Breast epithelium (tissue), 4 donors: ENCODE measurements around the gene RB1. TPM values are rescaled to one million over a fixed set of nuclear protein-coding genes. Genes with fewer than 3 reads are reported as not detected.
"Not testable (repeated sequence)": the region's sequence is repeated elsewhere in the genome, so short reads cannot be mapped to it uniquely, and the experiment has no call there.

Experiments
- DNase-seq, 2 donors: peaks; one replicate each; pipeline ENCODE4 v3.0.0-alpha.2; 2019; ENCODE audit warnings: low spot score in 2 of 2
- H3K27ac ChIP-seq, 2 donors: fragments of 200-600 bp; sonication (generic) in 1 of 2; one replicate each; pipeline ENCODE4 v1.5.1; 2016 to 2019; ENCODE audit warnings: mild to moderate bottlenecking in 1 of 2
- H3K27me3 ChIP-seq, 2 donors: fragments of 200-600 bp; sonication (generic) in 1 of 2; one replicate each; pipeline versions ENCODE4 v1.5.1 to v1.6.0; 2017 to 2019; ENCODE audit warnings: control low read depth in 1 of 2, mild to moderate bottlenecking in 1 of 2
- H3K36me3 ChIP-seq: fragments of 200-600 bp; one replicate; pipeline ENCODE4 v1.5.1; 2019
- H3K4me1 ChIP-seq, 2 donors: fragments of 200-600 bp; sonication (generic); one replicate each; pipeline ENCODE4 v1.5.1; 2016 to 2019; ENCODE audit warnings: control low read depth in 1 of 2
- H3K4me3 ChIP-seq, 3 donors: fragments of 200-600 bp; sonication (generic); 1 replicate in 2 of 3; 2 replicates in 1 of 3; pipeline ENCODE4 v1.5.1; 2016 to 2019; ENCODE audit warnings: mild to moderate bottlenecking in 3 of 3, moderate library complexity in 2 of 3
- H3K9me3 ChIP-seq, 2 donors: fragments of 200-600 bp; sonication (generic) in 1 of 2; one replicate each; pipeline ENCODE4 v1.5.1; 2016 to 2019; ENCODE audit warnings: control low read depth in 1 of 2
- CTCF ChIP-seq, 3 donors: fragments of 450-650 bp; IDR thresholded peaks; one replicate each; pipeline ENCODE4 v1.5.1; 2016 to 2017; ENCODE audit warnings: antibody characterized with exemption in 3 of 3, mild to moderate bottlenecking in 3 of 3, moderate library complexity in 3 of 3
- POLR2A ChIP-seq: fragments of 450-650 bp; IDR thresholded peaks from one replicate; pipeline ENCODE4 v1.6.1; 2016; ENCODE audit warnings: antibody characterized with exemption, mild to moderate bottlenecking, moderate library complexity
- POLR2AphosphoS5 ChIP-seq, 3 donors: sonication (generic); formaldehyde crosslinking; IDR thresholded peaks; one replicate each; pipeline ENCODE4 v1.6.1; 2017; ENCODE audit warnings: antibody characterized with exemption in 3 of 3
- intact Hi-C: fragments of 100-400 bp; cut with DNase I; formaldehyde crosslinking; loops from one replicate; pipeline ENCODE4 v1.15.1; 2023; ENCODE audit warnings: low total_unique reads
- total RNA-seq, 3 donors: library from RNA; depleted of rRNA; stranded (reverse); fragments of >200 nt; gene quantifications; one replicate each; pipeline ENCODE4 v1.1.0, GENCODE V29; 2016

The RB1 gene
- total RNA-seq, 3 donors from 2014 or later = 24.0 to 45.2 (median 43.6) TPM

- Histone ChIP-seq H3K9me3 (no peaks in the 10 kb centered on the region), H3K36me3 (no peaks in the 10 kb centered on the region), H3K4me3 (no peak overlapping the region), H3K27me3 (no peaks in the 10 kb centered on the region), H3K27ac (no peak overlapping the region), H3K4me1 (no peaks in the 10 kb centered on the region)
- intact Hi-C loops = no loop called here
- TF ChIP-seq POLR2AphosphoS5 (IDR thresholded peaks at IDR 0.05) = no peak
- no peak for TF ChIP-seq CTCF (IDR thresholded peaks at IDR 0.05)
- TF ChIP-seq POLR2A = no peak
- no peak for DNase-seq
Observed at GRCh38 chr13:48415516-48415915, 112.0 kb downstream of the RB1 start.

- H3K4me1 ChIP-seq, H3K27ac ChIP-seq, intact Hi-C loops, H3K27me3 ChIP-seq, H3K36me3 ChIP-seq, H3K4me3 ChIP-seq, DNase-seq, H3K9me3 ChIP-seq: not testable (repeated sequence)
Observed at GRCh38 chr13:48422003-48422402, 118.5 kb downstream of the RB1 start.

- H3K27me3 ChIP-seq = no peaks in the 10 kb centered on the region
- no peak for DNase-seq
- no peaks in the 10 kb centered on the region for H3K36me3 ChIP-seq
- no peak overlapping the region for H3K4me3 ChIP-seq
- no peaks in the 10 kb centered on the region for H3K4me1 ChIP-seq
- H3K27ac ChIP-seq = no peak overlapping the region
- intact Hi-C loops = no loop called here
- TF ChIP-seq POLR2AphosphoS5 (IDR thresholded peaks at IDR 0.05) (no peak), CTCF (IDR thresholded peaks at IDR 0.05) (no peak), POLR2A (no peak)
- H3K9me3 ChIP-seq = no peaks in the 10 kb centered on the region
Observed at GRCh38 chr13:48424212-48424611, 120.7 kb downstream of the RB1 start.

- Histone ChIP-seq H3K9me3 (no peaks in the 10 kb centered on the region), H3K27ac (no peak overlapping the region), H3K4me1 (no peaks in the 10 kb centered on the region), H3K36me3 (no peaks in the 10 kb centered on the region), H3K27me3 (no peaks in the 10 kb centered on the region), H3K4me3 (no peak overlapping the region)
- TF ChIP-seq CTCF (IDR thresholded peaks at IDR 0.05) (no peak), POLR2A (no peak), POLR2AphosphoS5 (IDR thresholded peaks at IDR 0.05) (no peak)
- intact Hi-C loops = no loop called here
- no peak for DNase-seq
Observed at GRCh38 chr13:48426052-48426451, 122.5 kb downstream of the RB1 start.

- intact Hi-C loops, H3K27ac ChIP-seq, H3K27me3 ChIP-seq, H3K36me3 ChIP-seq, H3K9me3 ChIP-seq, H3K4me3 ChIP-seq, H3K4me1 ChIP-seq, DNase-seq: not testable (repeated sequence)
Observed at GRCh38 chr13:48426755-48427298, 123.3 kb downstream of the RB1 start.

GRCh38 chr13:48429036-48429435 is 125.5 kb downstream of the RB1 start:
- Histone ChIP-seq H3K4me3 (no peak overlapping the region), H3K27me3 (no peaks in the 10 kb centered on the region), H3K9me3 (no peaks in the 10 kb centered on the region), H3K36me3 (no peaks in the 10 kb centered on the region), H3K4me1 (no peaks in the 10 kb centered on the region), H3K27ac (no peak overlapping the region)
- intact Hi-C loops = no loop called here
- no peak for TF ChIP-seq POLR2A
- no peak for TF ChIP-seq CTCF (IDR thresholded peaks at IDR 0.05)
- no peak for TF ChIP-seq POLR2AphosphoS5 (IDR thresholded peaks at IDR 0.05)
- DNase-seq = no peak
